HG02884 (cell line): Measurements from ENCODE around the gene MLLT10.
"Not testable (repeated sequence)": the region's sequence is repeated elsewhere in the genome, so short reads cannot be mapped to it uniquely, and the experiment has no call there.

Experiments used
- ATAC-seq: cut with Tn5 transposase; IDR thresholded peaks from one replicate; pipeline ENCODE4 v1.9.1; 2021; ENCODE audit warnings: mild to moderate bottlenecking, moderate library complexity; ENCODE audit not compliant: unreplicated experiment

The MLLT10 gene

DNA sequence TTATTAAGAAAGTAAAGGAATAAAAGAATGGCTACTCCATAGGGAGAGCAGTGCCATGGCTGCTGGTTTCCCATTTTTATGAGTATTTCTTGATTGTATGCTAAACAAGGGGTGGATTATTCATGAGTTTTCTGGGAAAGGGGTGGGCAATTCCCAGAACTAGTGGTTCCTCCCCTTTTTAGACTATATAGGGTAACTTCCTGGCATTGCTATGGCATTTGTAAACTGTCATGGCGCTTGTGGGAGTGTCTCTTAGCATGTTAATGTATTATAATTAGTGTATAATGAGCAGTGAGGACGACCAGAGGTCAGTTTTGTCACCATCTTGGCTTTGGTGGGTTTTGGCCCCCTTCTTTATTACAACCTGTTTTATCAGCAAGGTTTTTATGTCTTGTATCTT, 40.5 kb downstream of the MLLT10 start:
- not testable (repeated sequence) for ATAC-seq

- ATAC-seq, result no peak
Observed at GRCh38 chr10:21579291-21579690, 45.3 kb downstream of the MLLT10 start.

GRCh38 chr10:21581421-21581834, 47.4 kb downstream of the MLLT10 start:
- peak; percentile 85 for ATAC-seq

GRCh38 chr10:21584834-21585530, 51.0 kb downstream of the MLLT10 start:
- ATAC-seq, result no peak

DNA sequence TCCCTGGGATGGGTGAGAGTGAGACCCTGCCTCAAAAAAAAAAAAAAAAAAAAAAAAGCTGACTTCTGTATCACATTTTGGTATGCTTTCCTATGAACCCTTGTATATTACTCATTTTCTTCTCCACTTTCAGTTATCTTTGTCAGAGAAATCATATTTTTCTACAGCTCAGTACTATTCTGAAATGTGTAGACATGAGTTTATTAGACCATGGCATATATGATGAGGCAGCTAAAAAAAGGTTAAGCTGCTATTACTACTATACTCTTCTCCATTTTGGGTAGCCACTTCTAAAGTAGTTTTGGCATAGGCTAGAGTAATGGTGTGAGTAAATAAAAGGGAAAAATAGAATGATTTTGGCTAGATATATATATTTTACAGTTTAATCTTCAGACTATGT, 53.4 kb downstream of the MLLT10 start:
- ATAC-seq, result no peak

DNA sequence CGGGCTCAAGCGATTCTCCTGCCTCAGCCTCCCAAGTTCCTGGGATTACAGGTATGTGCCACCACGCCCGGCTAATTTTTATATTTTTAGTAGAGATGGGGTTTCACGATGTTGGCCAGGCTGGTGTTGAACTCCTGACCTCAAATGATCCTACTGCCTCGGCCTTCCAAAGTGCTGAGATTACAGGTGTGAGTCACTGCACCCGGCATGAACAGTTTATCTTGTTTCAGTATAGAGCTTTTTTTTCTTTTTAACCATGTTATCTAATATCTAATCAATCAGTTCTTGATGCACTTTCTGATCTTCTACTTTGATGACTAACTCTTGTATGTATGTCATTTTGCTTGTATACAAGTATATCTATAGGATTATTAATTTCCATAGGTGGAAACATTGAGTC, 54.1 kb downstream of the MLLT10 start:
- ATAC-seq, result not testable (repeated sequence)

GRCh38 chr10:21593986-21594385, 60.0 kb downstream of the MLLT10 start:
- ATAC-seq, result no peak

GRCh38 chr10:21599582-21599981, 65.5 kb downstream of the MLLT10 start:
- no peak for ATAC-seq

GRCh38 chr10:21600804-21601433, 66.9 kb downstream of the MLLT10 start:
- ATAC-seq, result no peak

GRCh38 chr10:21602313-21602712, 68.3 kb downstream of the MLLT10 start:
- no peak for ATAC-seq

- no peak for ATAC-seq
Observed at GRCh38 chr10:21603721-21604120, 69.7 kb downstream of the MLLT10 start.

GRCh38 chr10:21604651-21605050, 70.6 kb downstream of the MLLT10 start:
- ATAC-seq, result no peak

GRCh38 chr10:21607907-21608306, 73.9 kb downstream of the MLLT10 start:
- no peak for ATAC-seq

DNA sequence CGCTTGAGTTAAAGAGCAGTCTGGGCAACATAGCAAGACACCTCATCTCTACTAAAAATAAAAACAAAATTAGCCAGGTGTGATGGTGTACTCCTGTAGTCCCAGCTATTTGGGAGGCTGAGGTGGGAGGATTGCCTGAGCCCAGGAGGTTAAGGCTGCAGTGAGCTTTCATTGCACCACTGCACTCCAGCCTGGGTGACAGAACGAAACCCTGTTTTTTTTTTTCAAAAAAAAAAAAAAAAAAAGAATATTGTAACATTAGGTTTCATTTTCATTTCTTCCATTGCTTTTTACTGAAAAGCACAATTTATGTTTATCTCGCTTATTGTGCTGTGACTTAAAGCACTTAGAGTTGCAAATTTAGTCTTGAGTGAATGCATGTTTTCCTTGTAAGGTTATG, 80.0 kb downstream of the MLLT10 start:
- no peak for ATAC-seq

- no peak for ATAC-seq
Observed at GRCh38 chr10:21617267-21617666, 83.2 kb downstream of the MLLT10 start.

- no peak for ATAC-seq
Observed at GRCh38 chr10:21623291-21623690, 89.3 kb downstream of the MLLT10 start.

GRCh38 chr10:21624421-21624820, 90.4 kb downstream of the MLLT10 start:
- not testable (repeated sequence) for ATAC-seq

DNA sequence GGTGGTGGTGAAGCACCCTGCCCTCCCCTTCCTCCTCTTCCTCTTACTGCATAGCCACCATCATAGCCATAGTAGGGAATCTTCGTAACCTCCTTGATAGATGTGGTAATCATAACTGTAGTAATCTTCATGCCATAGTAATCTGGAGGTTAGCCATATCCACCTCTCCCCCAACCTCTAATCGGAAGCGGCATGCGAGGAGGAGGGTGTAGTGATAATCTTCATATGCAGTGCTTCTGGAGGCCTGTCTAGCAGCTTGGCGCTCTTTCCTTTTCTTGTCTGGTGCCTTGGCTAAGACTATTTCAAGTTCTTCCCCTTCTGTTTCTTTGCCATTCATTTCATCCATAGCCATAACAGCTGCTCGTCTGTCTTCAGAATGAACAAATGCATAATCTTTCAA, 90.9 kb downstream of the MLLT10 start:
- ATAC-seq, result no peak

DNA sequence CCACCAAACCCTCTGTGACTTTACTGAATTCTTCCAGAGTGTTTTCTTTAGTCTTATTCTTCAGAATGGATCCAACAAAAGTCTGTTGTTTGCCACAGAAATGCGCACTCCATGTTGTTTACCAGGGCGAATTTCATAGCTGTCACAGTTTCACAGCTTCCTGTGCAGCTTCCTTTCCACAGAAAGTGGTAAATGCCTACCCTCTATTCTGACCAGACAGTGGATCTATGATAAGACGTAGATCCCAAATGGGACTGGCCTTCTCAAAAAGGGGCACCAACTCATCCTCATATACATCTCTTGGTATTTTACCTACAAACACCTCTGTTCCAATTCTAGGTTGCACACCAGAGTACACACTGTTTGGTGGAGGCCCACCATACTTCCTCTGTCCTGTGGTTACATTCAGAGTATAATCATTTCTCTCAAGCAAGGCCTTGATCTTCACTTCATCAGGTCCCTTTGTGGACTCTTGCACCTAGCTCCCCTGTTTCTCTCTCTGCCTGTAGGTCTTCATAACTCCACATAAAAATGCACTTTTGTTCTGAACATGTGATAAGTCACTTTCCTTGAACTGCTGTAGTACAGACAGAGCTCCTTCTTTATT, 91.7 kb downstream of the MLLT10 start:
- ATAC-seq, result no peak

DNA sequence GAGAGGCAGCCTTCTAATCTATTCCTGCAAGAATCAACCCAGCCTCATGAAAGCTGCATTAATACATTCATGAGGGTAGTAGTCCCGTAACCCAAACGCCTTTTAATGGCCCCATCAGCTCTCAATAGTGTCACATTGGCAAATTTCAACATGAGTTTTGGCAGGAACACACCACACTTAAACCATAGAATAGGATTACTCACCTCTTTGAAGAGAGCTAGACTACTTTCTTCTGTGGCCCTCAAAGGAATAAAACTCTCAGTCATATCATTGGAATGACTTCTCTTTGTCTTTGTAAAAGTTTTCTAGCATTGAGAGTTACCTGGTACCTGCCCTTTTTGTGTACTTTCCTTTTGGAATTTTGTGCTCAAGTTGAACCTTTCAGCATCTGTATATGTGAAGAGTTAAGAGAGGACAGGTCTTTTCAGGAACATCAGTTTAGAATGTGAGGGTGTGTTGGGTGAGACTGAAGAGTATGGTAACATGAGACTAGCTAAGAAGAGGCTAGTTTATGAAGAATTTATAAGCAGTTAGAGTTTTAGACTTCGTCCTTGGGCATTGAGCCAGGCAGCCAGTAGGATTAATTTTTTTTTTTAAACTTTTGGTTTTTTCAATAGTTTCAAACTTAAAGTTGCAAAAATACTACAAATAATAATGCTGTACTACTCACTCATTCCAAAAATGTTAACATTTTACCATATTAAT, 92.6 kb downstream of the MLLT10 start:
- no peak for ATAC-seq

DNA sequence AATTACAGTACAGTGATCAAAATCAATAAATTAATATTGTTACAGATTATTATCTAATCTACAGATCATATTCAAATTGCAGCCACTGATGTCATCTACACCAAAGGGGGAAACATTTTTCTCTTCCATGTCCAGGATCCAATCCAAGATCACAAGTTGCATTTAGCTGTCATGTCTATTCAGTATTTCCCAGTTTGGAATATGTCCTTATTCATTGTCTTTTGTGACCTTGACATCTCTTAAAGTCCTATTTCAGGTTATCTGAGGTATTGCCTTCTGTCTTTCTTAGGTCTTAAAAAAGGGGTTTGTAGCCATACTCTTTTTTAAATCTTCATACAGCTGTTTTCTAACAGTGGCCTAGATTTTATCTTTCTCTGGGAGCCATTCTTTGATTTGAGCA, 93.3 kb downstream of the MLLT10 start:
- no peak for ATAC-seq

- ATAC-seq, result no peak
Observed at GRCh38 chr10:21628023-21628422, 94.0 kb downstream of the MLLT10 start.
